Measurements from ENCODE around the gene CELSR3.
A peak's percentile ranks its signal among the peaks of the same experiment; 100 is the strongest.

The CELSR3 gene, protein sequence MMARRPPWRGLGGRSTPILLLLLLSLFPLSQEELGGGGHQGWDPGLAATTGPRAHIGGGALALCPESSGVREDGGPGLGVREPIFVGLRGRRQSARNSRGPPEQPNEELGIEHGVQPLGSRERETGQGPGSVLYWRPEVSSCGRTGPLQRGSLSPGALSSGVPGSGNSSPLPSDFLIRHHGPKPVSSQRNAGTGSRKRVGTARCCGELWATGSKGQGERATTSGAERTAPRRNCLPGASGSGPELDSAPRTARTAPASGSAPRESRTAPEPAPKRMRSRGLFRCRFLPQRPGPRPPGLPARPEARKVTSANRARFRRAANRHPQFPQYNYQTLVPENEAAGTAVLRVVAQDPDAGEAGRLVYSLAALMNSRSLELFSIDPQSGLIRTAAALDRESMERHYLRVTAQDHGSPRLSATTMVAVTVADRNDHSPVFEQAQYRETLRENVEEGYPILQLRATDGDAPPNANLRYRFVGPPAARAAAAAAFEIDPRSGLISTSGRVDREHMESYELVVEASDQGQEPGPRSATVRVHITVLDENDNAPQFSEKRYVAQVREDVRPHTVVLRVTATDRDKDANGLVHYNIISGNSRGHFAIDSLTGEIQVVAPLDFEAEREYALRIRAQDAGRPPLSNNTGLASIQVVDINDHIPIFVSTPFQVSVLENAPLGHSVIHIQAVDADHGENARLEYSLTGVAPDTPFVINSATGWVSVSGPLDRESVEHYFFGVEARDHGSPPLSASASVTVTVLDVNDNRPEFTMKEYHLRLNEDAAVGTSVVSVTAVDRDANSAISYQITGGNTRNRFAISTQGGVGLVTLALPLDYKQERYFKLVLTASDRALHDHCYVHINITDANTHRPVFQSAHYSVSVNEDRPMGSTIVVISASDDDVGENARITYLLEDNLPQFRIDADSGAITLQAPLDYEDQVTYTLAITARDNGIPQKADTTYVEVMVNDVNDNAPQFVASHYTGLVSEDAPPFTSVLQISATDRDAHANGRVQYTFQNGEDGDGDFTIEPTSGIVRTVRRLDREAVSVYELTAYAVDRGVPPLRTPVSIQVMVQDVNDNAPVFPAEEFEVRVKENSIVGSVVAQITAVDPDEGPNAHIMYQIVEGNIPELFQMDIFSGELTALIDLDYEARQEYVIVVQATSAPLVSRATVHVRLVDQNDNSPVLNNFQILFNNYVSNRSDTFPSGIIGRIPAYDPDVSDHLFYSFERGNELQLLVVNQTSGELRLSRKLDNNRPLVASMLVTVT (N-terminal part only)

DNA sequence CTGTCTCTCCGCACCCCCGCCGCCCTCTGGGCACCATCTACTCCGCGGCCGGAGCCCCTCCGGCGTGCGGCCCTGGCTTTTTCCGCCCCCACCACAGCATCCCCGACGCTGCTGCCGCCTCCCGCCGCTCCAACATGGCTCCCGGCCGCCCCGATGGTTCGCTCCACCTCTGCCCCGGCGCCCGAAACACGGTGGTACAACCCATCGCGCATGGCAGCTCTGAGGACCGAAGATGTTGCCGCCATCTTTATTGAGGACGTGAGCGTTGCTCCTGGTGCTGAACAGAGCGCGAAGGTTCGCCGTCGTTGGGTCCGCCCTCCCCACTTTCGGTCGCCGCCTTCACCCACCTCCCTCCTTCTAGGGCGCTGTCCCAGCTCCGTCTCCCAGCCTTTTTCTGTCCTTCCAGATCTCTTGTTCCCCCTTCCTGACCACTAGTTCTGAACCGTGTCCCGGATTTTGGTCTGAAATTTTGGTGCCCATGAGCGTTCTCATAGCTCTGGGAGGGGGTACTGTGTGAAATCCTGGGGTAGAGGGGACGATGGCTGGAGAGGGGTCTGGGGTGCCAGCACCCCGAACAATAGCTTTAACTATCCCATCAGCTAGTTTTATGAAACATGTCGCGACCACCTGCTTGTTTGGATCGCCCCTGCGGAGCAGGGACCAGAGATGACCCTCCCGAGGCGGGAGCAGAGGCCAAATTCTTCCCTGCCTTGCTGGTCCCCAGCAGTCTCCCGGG lies at the start of gene CELSR3:
Gene CELSR3, minus strand, starts transcription at position 134 of the 736 bp plus-strand sequence. CDS start 252 bp downstream, outside the sequence.
- peak; percentile 16 for DNase-seq

DNA sequence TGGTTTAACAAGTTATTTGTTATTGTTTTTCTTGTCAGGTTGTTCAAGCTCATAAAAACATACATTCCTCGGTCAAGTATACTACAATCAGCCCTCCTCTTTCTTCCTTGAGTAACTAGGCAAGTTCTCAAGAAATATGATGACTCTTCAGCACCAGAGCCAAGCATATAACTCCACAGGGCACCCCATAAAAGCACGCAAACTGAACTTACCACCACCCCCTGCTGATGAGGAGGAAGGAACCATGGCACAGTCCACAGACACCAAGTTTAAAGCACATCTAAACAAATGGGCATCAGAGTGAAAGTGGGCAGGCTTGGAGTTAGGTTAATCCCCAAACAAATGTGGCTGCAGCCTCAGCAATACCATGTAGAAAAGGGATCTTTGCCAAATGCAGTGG lies 49.0 kb upstream of the CELSR3 start:
- DNase-seq = no peak

DNA sequence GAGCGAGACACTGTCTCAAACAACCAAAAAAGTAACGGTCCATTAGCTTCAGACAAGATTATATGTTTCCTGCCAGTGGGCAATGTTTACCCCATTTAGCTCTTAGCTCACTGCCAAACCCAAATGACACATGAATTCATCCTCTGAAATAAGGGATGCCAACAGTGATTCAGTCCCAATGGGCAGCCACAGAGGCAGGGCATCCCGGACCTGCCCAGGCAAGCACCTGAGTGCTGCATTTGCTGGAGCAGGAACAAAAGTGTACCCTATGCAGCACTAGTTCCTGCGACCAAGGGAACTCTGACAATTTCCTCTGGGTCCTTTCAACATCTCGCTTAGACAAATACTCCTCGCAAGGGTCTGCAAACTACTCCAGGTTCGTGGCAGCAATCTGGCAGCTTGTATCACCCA lies 46.4 kb upstream of the CELSR3 start:
- no peak for DNase-seq

DNA sequence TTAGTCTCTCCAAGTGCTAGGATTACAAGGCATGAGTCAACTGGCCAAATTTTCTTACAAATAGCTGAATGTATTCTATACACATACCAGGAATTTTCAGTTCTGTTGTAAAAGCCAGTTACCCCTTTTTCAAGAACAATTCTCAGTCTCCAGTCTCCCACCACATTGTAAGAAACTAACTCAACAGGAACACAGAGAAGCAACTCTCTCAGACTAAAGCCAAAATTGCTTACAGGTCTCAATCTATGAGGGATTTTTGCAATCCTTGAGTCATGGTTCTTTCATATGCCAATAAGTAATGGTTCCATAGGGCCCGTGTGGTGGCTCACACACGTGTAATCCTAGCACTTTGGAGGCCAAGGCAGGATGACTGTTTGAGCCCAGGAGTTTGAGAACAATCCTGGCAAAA lies 45.8 kb upstream of the CELSR3 start:
- DNase-seq = no peak

DNA sequence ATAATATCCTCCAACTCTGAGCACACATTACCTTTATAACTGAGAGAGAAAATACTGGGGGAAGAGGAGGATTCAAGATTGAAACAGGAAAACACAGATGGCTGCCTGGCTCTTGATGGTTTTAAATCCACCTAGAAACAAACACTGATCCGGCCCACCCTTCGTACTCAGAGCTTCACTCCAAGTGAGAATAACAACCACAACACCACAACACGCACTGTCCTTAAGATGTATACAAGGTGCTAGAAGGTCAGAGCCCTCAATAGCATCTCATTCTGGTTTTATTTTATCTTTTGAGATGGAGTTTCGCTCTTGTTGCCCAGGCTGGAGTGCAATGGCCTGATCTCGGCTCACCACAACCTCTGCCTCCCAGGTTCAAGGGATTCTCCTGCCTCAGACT lies 44.5 kb upstream of the CELSR3 start:
- DNase-seq = no peak

DNA sequence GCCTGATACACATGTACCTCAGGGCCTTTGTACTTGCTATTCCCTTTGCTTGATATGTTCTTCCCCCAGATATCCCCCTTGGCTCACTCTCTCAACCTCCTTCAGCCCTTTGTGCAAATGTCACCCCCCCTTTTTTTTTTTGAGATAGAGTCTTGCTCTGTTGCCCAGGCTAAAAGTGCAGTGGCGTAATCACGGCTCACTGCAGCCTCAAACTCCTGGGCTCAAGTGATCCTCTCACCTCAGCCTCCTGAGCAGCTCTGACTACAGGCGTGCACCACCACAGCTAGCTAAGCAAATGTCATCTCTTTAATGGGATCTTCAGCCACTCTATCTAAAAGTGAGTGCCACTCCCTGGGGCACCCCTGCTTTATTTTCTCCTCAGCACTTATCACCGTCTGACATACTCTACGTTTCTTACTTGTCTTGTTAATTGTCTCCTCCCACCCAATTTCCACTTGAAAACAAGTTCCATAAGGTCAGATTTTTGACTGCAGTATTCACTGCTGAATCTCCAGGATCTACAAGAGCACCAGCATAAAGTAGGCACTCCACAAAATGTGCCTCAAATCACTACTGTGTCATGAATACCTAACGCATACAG lies 39.7 kb upstream of the CELSR3 start:
- no peak for DNase-seq

DNA sequence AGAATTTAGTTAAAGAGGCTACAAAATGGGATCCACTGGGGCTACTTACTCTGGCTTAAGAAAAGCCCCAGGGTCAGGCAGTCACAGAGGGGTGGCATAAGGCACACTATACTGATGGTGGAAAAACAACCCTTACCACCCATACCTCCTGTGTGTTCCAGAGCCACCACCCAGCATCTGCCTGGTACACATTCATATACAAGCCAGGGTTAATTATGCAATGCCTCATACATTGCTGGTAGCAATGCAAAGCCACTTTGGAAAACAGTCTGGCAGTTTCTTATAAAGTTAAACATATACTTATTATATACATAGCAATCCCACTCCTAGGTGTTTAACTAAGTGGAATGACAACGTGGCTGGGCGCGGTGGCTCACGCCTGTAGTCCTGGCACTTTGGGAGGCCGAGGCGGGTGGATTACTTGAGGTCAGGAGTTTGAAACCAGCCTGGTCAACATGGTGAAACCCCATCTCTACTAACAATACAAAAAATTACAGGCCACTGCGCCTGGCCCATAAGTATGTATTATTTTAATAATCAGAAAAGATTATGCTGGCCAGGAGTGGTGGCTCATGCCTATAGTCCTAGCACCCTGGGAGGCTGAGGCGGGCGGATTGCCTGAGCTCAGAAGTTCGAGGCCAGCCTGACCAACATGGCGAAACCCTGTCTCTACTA lies 38.2 kb upstream of the CELSR3 start:
- DNase-seq = no peak

DNA sequence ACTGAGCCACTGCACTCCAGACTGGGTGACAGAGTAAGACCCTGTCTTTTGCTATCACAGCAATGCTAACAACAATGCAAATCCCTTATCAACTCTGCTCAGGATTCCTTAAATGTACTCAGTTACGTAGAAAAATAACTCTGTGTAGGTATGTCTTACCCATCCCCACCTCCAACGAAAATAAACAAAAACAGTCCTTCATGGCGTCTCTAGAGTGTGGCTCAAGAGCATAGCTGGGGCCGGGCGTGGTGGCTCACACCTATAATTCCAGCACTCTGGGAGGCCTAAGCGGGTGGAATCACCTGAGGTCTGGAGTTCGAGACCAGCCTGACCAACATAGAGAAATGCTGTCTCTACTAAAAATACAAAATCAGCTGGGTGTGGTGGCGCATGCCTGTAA lies 36.2 kb upstream of the CELSR3 start:
- DNase-seq = no peak

DNA sequence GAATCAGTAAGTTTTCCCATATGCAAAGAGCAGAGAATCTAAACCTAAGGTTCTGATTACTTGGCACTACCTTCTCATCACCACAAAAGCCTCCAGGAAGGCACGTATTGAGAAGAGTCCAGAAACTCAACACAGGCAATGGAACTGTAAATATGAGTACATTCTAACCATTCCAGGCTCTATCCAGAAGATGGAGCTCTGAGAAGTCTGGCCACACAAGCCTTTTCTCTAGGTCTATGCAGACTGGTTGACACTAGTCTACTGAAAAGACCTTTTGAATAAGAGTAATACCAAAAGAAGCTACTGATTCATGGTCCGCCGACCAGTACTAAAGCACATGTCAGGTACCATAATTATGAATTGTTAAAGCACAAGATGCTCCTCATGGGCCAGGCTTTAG lies 35.3 kb upstream of the CELSR3 start:
- no peak for DNase-seq

DNA sequence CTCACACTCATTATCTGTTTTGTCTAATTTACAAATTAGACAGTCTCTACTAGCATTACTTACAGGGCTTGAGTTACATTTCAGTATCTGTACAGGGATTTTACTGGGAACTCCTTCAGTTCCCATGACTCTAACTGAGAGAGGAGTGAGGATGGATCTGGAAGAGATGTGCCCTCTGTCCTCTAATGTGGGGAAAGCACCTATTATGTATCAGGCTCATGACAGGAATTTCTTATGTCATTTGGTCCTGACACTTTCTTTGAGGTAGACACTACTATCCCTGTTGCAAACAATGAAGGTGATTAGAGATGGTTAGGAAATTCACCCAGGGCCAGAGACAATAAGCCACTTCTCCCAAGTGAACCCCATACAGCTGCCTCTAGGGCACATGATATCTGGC lies 33.9 kb upstream of the CELSR3 start:
- DNase-seq = no peak

DNA sequence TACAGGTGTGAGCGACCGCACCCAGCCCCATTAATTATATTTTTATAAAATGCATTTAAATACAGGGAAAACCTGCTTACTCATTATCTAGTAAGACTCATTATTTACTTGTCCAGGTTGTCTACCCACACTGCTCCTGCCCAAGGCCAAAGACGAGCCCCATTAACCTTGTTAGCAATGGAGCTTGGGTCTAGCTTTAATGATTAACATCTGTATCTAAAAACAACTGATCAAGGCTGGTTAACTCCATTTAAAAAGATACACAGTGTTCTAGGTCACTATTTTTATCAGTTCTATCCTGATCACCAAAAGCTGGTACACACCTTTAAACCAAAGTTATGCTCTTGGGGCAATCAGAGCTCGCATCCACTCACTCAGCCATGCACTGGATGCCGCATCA lies 33.5 kb upstream of the CELSR3 start:
- DNase-seq = no peak

DNA sequence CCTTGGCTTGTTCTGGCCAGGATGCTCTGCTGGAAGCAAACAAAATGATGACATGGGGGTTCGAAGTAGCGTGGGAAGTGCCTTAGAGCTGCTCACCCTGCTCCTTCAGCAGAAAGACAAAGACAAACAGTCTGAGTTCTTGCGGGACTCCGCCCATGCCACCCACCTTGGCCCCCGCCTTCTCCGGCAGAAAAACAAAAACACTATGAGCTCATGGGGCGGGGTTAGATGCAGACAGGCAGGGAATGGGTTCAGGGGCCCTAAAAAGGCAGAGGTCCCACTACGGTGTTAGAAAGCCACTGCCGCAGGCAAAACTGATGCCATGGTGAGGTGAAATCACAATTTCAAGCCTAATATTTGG lies 32.7 kb upstream of the CELSR3 start:
- DNase-seq = no peak

DNA sequence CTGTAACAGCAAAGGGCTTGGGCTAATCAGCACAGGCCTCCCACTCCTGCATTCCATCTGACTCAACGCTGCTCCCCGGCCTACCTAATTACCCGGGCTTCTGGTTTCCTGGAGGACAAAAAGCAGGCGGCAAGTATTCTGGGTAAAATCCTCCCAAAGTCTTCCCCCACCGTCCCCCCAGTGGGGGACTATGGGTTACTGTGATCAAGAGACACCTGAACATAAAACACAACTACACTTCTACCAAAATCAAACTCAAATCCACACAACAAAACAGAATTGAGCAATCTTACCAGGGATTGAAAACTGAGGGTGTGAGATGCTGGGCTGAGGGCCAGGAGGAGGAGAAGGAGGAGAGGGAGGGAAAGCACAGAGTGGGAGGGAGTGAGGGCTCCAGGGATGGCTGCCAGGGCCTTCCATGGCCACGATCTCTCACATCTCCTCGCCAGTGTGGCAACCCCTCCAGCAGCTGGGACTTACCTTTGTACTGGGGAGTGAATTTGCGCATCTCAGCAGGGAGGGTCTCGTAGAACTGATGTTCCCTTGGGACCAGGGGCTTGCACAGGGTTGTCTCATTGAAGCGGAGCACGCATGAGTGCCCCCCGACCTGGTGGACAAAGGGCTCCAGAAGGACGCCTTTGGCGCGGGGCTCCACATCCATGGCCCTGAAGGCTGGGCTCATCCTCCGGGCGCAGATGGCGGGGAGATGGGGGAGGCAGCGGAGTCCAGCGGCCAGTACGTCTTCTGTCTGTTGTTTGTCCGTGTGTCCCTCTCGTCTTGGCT lies 32.1 kb upstream of the CELSR3 start:
- DNase-seq = no peak

DNA sequence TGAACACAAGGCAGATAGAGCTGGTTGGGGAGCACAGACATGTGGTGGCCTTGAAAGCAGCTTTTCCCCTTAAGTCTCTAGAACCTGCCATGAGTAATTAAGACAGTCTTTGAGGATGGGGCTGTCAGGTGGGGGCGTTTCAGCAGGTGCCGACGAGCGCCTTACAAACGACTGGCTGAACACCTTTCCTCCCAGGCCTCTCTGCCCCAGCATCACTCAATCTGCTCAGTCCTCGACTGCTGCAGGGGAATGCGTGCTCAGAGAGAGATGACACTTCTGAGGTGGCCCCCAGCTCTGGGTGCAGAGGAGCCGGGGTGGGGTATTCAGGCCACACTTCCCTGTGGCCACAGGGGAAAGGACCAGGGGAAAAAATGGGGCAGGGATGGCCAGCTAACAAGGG lies 31.1 kb upstream of the CELSR3 start:
- no peak for DNase-seq

DNA sequence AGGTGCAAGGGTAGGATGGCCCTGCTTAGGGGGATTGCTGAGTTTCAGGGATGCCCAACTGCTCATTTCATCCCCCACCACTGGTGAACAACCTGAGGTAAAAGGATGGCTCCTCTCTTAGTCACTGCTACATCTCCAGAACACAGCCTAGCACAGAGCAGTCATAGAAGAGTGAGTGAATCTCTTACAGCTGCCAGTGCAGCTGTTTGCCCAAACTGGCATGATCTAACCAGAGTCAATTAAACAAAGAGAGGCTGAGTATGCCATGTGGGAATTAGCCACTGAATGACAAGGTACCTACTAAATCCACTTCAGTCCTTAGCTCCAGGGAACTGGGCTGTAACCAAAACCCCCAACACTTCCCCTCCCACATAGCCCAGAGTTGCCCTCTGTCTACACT lies 29.9 kb upstream of the CELSR3 start:
- DNase-seq = no peak

DNA sequence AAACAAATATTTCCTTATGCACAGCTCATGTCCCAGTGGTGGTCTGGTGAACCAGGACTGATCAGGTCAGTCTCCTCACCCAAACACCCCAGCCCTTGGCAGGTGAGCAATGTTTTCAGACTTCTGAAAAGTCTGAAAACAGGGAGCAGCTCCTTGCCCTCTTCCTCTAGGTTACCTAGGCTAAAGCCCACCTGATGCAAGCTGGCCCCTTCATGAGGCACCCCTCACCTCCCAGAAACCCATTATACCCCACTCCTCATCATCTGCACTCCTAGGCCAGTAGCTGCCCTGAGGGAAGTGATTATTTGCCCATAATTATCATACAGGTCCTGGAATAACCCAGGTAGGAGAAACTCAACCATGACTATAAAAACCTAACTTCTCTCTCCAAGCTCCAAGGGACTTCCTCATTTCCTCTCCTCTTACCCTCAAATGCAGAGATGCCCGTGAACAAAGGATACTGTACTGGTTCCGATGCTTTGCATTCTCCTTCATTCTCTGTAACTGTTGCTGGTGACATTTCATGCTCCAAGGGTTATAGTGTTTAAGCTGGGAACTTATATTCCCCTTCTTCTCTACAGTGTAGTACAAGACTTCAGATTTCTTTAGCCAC lies 28.3 kb upstream of the CELSR3 start:
- DNase-seq = no peak

DNA sequence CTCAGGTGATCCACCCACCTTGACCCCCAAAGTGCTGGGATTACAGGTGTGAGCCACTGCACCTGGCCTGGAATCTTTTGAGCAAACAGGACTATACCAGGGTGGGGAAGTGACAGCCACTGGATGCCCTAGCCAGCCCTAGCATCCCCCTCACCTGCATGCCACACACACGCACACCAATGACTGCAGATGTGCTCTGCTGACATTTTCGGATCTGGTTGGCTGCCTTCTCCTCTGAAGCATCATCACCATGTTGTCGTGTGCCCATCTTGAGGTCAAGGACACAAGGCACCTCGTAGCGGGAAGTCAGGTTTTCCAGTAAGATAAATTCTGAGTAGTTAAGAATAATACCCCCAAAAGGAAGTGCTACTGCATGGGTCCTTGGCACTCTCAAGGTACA lies 26.7 kb upstream of the CELSR3 start:
- no peak for DNase-seq

DNA sequence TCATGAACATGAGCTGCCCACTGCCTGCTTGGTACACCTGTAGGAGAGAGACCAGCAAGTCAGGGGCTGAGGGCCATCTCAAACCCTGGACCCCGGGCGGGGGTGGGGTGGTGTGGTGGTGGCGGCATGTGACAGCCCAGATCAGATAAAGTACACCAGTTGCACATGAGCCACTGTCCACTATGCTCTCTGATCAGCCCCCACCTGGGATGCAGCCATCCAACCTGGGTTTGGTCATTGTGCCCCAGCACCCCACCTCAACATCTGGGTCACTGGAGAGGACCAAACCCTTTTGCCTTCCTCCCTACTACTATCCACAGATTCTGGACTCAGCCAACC lies 26.0 kb upstream of the CELSR3 start:
- DNase-seq = no peak

DNA sequence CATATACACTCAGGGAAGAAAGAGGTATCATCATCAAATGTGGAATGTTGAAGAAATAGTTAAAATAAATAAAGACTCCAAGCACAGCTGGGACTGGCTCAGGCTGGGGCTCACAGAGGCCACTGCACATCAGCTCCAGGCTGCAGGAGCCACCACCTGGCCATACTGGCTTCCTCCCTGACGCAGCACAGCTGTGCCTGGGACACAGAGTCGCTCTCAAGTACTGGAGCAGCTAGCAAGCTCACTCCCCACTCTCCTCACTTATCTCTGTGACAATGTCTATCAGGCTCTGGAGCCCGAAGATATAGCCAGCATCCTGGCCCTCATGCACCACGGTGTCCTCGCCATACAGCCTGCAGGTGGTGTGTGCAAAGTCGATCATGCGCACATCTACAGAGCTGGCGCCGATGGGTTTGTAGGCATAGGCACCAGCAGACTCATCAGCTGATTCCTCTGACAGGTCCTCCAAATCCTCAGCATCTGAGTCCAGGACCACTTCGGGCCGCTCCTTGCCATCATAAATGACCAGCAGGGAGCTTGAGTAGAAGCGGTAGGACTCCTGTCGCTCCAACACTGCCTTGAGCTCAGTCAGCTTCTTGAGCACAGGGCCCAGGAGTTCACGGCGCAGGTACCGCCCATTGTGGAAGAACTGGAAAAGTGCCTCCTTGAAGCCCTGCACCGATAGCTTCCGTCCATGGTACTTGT lies 25.5 kb upstream of the CELSR3 start:
- no peak for DNase-seq

DNA sequence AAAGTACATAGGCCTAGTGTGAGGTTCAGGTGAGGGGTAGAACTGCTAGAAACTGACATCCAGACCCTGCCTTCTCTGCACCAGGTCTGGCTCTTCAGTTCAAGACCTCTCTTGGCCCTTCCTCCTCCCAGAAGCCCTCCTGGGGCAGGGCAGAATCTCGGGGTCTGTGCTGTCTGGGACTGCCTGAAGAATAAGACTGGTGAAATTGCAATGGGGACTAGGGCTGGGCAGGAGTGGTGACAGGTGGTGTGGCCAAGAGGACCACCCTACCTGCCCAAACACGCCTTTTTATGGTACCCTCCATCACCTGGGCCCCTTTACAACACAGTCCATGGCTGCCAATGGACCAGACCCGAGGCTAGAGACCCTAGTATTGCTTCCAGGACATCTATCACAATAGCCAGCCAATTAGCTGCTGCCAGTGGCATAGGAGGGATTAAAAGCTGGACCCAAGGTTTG lies 24.6 kb upstream of the CELSR3 start:
- no peak for DNase-seq
